Measurements from ENCODE around the gene FOSB. TPM values are rescaled to one million over a fixed set of nuclear protein-coding genes. Genes with fewer than 3 reads are reported as not detected.

Gene FOSB
- 0.15 and 0.32 TPM in 2 replicates for total RNA-seq

GRCh38 chr19:45467456-45468158, at the start of gene FOSB:
Gene FOSB, plus strand, starts transcription at chr19:45467996. Its CDS starts 591 bp downstream, at chr19:45468587.

GRCh38 chr19:45423589-45424190, 44.1 kb upstream of the FOSB start, which contains the start of gene ERCC1:
Gene ERCC1, minus strand, starts transcription at chr19:45423917. Its CDS starts 543 bp downstream, at chr19:45423374.

GRCh38 chr19:45498411-45499195, 30.8 kb downstream of the FOSB start, which contains the start of gene PPM1N:
Gene PPM1N, plus strand, starts transcription at chr19:45498443. Its CDS starts 30 bp downstream, at chr19:45498473.

GRCh38 chr19:45506989-45507871, 39.4 kb downstream of the FOSB start, which contains the start of gene VASP:
Gene VASP, plus strand, starts transcription at chr19:45507479. Its CDS starts 293 bp downstream, at chr19:45507772.

Other genes starting within 250 kb of the FOSB start
- gene EXOC3L2, start 222.6 kb upstream of the FOSB start, total RNA-seq = 1.1 and 4.2 TPM in 2 replicates
- gene MARK4, start 216.7 kb upstream of the FOSB start, total RNA-seq = 7.8 and 7.9 TPM in 2 replicates
- not detected in 2 replicates for gene CKM, start 145.1 kb upstream of the FOSB start, total RNA-seq
- under 0.01 TPM in 1 of 2 replicates, not detected in the other for gene KLC3, start 127.2 kb upstream of the FOSB start, total RNA-seq
- 17.5 and 28.3 TPM in 2 replicates for gene ERCC2, start 97.4 kb upstream of the FOSB start, total RNA-seq
- 2.9 and 4.2 TPM in 2 replicates for gene PPP1R13L, start 62.9 kb upstream of the FOSB start, total RNA-seq
- 11.2 and 24.0 TPM in 2 replicates for gene POLR1G, start 61.4 kb upstream of the FOSB start, total RNA-seq
- gene ERCC1, start 44.1 kb upstream of the FOSB start, total RNA-seq = 72.2 and 100 TPM in 2 replicates
- gene RTN2, start 29.1 kb downstream of the FOSB start, total RNA-seq = 8.4 and 21.1 TPM in 2 replicates
- 1.4 and 1.9 TPM in 2 replicates for gene PPM1N, start 30.4 kb downstream of the FOSB start, total RNA-seq
- 135 and 170 TPM in 2 replicates for gene VASP, start 39.5 kb downstream of the FOSB start, total RNA-seq
- gene OPA3, start 116.8 kb downstream of the FOSB start, total RNA-seq = 4.5 and 5.6 TPM in 2 replicates
- 1.5 and 4.2 TPM in 2 replicates for gene GPR4, start 134.2 kb downstream of the FOSB start, total RNA-seq
- gene EML2, start 171.4 kb downstream of the FOSB start, total RNA-seq = 17.5 and 37.1 TPM in 2 replicates
- gene GIPR, start 200.2 kb downstream of the FOSB start, total RNA-seq = 0.15 TPM in 1 of 2 replicates, not detected in the other
- 461 and 713 TPM in 2 replicates for gene SNRPD2, start 224.0 kb downstream of the FOSB start, total RNA-seq
- gene QPCTL, start 224.7 kb downstream of the FOSB start, total RNA-seq = 16.7 and 26.0 TPM in 2 replicates

Measured in epithelial cell of umbilical artery (primary cell).